Ramos (cell line): ENCODE measurements around the gene NKAIN2.
"Not testable (repeated sequence)": the region's sequence is repeated elsewhere in the genome, so short reads cannot be mapped to it uniquely, and the experiment has no call there.

Source experiments
- in situ Hi-C: fragments of 300-500 bp; cut with MboI; formaldehyde crosslinking; loops from one replicate; pipeline ENCODE4 v1.14.3; 2022; ENCODE audit warnings: low sequenced_read_pairs; ENCODE audit not compliant: unreplicated experiment

Gene NKAIN2

DNA sequence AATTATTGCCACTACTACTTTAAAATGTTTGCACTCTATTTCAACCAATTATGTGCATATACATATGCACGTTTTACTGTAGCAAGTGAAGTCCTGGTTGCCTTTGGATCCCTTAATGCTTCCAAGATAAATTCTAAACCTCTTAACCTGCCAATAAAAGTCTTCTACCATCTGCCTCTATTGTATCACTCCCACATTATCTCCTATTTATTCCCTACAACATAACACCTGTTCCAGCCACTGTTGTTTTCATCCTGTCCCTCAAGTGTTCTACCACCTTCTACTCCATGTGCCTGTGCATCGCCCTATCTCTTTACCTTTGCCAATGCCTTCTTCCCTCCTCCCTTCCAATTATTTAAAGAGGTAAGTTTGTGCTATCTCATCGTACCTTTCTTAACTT, 659.6 kb downstream of the NKAIN2 start:
- in situ Hi-C loops = no loop called here

DNA sequence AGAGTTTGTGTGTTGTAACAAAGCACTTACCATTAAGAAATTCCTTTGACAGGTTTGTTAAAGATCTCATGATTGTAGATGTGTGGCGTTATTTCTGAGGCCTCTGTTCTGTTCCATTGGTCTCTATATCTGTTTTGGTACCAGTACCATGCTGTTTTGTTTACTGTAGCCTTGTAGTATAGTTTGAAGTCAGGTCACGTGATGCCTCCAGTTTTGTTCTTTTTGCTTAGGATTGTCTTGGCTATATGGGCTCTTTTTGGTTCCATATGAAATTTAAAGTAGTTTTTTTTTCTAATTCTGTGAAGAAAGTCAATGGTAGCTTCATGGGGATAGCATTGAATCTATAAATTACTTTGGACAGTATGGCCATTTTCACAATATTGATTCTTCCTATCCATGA, 660.9 kb downstream of the NKAIN2 start:
- in situ Hi-C loops = not testable (repeated sequence)

DNA sequence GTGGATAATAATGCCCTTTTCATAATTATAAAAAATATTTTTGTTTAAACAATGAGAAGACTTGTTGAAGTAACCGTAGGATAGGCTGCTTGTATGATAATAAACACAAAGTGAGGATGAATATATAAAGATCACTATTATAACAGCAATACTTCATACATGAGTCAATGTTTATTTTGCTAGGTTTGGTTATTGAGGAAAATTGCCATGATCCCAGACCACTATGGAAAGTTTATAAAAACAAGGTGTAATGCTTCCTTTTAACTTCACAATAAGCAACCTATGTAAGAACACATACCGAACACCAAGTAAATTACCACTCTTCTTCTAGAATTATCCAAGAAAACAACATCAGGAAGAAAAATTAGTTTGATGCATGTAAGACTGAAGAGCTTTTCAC, 663.3 kb downstream of the NKAIN2 start:
- in situ Hi-C loops = no loop called here

DNA sequence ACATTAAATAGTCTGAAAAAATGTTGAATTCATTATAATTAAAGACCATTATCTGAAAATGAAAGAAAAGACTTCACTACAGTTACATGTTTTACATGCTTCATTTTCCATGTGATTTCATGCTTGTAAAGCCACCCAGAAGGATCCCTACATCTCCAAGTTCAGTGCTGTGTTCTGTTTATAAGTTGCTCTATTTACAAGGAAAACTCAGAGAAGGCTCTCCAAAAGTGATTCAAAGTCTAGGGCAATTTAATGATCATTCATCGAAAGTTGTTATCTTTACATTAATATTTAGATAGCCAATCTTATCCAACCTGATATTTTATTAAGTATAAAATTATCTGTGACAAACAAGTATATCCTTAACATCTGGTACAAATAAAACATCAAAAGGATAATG, 663.7 kb downstream of the NKAIN2 start:
- in situ Hi-C loops = no loop called here

DNA sequence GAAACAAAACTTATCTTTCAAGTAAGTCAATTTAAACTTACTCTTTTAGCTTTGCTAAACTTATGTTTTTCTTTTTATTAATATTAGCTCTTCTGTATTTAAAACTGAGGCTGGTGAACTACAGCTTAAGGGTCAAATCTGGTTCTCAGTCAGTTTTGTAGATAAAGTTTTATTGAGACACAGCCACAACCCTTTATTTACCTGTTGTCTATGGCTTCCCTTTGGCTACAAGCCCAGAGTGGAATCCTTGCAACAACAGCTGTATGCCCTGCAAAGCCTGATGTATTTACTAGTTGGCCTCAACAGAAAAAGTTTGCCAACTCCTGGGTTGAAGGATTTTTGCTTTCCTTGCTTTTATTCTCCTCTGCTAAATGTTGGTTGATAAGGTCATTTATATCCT, 667.1 kb downstream of the NKAIN2 start:
- in situ Hi-C loops = no loop called here

DNA sequence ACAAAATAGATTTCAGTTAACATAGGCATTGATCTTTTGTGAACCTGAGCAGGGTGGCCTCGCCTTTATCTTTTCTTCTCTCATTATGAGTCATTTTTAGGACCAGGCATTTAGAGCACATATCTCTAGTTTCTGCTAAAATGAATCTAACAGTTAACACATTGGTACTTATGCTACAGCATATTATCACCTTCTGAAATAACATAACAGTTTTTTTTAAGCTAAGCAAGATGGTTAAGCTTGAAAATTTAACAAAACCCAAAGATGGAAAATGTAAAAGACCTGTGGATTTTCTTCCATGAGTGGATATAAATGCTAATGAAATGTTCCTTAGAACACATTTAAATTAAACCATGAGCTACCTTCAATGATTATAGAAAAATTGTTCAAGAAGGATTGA, 671.5 kb downstream of the NKAIN2 start:
- in situ Hi-C loops = no loop called here

DNA sequence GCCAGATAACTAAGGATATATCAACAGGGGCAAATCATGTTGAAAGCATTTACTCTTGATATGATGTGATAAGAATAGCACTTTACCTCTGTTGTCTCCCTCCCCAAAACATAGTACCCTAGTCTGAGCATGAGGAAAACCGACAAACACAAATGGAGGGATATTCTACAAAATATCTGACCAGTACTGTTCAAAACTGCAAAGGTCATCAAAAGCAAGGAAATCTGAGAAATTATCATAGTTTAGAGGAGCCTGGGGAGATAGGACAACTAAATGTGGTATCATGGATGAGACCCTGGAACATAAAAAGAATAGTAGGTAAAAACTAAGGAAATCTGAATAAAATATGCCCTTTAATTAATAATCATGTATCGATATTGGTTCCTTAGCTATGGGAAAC, 675.2 kb downstream of the NKAIN2 start:
- in situ Hi-C loops = no loop called here

DNA sequence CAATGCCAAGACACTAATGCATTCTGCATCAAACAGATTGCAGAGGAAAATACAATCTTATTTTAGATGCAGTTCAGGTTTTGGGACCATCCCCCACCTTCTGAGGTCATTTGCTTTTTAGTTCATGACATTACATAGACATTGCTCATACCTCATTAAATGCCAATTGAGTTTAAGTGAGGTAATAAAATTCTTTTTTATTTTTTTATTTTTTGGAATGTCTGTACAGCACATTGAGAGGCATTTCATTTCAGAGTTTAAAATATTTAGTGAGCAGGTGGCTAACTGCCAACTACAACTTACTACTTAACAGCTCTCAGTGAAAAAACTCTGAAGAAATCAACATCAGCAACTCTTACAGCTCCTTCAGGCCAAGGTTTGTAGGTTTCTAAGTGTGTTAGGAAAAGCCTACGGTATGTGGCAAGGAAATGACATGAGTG, 676.3 kb downstream of the NKAIN2 start:
- in situ Hi-C loops = no loop called here

DNA sequence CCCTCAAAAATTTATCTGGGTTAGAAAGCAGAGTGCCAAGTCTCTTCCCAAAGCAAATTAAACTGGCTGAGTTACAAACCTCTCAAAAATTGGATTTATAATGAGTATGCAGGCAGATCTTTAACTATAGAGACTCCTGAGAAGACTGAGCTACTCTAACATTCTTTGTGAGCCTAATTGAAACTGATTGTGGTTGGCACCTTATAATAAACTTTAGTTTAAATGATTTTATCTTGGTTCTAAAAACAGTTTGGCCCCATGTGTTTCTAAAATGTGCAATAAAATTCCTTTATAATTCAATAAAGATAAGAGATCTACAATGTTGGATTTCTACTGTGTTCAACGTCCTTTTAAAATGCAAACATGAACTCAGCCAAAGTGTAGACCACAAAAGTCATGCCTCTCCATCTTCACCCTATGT, 678.4 kb downstream of the NKAIN2 start:
- in situ Hi-C loops = no loop called here

DNA sequence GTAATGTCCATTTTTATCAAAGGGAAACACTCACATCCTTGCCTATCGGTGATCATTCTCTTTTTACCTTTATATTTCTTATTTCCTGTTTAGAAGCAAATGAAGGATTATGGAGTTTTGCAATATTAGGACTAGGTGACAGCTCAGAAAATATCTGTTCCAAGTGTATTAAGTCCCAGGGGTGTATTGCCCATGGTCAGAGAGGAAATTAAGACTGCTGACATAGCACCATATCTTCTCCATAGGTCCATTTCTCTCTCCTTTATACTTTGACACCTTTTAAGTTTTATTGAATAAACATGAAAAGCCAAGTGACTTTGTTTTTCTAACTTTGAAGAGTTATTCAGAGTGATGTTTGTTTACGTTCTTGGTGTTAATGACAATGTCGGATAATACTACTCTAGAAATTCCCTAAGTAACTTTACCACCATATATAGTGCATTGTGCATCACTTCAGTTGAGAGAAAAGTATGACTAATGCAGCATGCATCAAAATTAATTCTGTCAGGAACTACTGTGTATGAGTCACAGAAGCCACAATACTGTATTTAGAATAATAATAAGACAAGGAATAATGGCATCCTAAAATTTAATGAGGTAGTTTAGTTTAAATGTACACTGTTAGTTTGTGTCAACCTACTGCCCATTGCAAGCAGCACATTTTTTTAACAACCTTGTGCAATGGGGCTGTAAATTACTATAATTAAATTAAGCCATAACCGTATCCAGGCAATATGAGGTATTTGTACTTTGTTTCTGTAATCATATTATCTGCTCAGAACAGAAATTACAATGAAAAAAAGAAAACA, 684.2 kb downstream of the NKAIN2 start:
- in situ Hi-C loops = no loop called here

DNA sequence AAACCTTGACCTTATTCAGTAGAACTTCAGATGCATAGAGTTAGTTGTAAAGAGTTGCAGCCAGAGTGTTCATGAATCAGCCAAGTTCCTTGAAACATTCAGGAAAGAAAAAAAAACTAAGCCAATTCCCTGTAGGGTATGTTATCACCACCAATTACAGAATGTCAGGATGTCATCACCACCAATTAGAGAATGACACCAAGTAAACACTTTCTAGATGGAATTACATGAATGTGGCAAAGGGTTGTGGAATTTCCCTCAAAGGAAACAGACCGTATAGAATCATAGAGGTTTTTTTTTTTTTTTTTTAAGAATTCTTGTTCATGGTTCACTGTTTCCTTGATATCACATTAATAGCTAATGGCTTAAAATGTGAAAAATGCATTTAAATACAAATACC, 686.5 kb downstream of the NKAIN2 start:
- in situ Hi-C loops = no loop called here

DNA sequence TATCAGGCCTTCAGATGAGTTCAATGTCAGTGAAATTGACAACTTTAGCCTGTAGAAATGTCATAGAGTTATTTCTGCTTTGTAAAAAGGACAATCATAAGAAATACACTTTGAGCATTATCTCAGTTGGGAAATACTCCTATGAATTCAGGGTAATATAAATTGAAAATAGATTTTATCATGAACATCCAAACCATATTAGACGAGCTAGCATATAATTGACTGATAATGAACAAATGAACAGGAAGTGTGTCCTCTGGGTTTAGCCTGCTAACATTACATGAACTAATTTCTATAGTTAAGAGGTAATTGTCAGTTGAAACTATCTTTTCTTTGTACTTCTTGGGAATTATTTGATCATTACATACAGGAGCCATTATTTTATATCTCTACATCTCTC, 689.6 kb downstream of the NKAIN2 start:
- in situ Hi-C loops = no loop called here

DNA sequence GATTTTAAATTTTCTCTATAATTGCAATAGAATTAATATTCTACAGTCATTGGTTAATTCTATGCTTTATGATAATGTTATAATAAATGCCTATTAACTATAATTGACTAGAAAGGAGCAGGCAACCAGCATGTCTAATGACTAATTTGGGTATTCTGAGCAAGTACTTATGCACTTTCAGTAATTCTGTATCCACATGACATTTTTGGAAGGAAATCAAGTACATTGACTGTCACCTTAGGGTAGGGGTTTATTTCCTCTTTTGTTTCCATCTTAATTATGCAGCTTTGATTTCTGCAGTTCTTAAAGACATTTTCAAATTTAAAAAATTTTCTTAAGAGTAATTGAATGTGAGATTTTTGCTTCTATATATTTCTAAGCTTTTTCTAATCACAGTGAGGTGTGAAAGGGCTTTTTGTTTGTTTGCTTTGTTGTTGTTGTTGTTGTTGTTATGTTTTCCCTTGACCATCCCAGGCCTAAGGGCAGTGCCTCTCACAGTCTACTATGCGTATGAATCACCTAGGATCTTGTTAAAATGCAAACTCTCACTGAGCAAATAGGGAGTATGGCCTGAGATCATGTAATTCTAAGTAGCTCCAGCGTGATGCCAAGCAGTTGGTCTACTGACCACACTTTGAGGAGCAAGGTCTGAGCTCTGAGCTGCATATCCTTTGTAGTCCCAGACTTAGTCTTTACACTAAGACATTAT, 691.4 kb downstream of the NKAIN2 start:
- in situ Hi-C loops = no loop called here

DNA sequence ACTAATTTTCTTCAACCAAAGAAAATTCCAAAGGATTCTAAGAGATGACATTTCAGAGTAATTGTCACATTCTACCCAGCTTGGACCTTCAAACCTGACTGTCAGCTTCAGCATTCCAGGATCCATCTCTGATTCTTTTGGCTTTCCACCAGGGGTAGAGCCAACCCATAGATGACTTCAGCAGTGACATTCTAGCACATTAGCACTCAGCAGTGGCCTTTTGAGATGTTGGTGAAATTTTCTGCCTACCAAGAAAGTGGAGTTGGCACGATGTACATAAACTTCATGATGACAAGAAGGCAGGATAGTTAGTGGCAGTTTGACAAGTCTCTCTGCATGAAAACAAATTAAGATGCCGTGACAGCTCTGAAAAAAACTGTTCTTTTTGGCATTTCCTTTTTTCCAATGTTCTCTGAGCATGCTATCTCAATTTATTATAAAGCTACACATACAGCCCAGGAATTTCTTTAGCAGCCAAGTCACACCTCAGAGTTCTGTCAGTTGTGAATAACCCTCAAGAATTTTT, 692.1 kb downstream of the NKAIN2 start:
- in situ Hi-C loops = no loop called here

DNA sequence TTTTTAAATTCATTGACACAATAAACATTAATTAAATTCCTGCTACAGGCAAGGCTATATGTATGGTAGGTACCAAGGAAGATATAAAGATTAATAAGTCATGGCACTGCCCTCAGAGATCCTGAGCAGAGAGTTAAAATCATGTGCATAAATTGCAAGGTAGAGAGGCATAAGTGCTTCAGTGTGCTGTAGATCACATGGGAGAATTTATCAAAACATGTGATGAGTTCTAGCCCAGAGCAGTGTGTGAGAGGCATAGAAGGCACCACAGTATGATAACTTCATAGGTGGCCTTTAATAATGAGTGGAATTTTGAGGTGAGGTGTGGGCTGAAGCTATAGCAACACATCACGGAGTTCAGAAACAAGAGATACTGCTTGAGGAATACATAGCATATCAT, 692.7 kb downstream of the NKAIN2 start:
- in situ Hi-C loops = no loop called here

DNA sequence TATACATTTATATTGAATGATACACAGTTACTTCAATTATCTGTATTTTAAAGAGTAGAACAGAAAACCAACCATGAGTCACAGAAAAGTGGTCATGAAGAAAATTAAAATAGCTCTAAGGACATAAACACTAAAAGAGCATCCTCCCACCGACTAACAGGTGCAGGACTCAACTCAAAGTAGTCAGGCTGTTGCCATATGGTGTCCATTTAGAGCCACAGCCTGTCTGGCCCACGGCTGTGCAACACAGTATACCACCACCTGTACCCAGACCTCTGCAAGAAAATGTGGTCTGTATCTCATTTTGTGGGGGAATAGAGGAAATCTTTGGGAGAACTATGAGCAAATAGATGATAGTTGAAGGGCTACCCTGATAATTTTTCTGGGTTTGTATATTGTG, 708.8 kb downstream of the NKAIN2 start:
- in situ Hi-C loops = no loop called here

DNA sequence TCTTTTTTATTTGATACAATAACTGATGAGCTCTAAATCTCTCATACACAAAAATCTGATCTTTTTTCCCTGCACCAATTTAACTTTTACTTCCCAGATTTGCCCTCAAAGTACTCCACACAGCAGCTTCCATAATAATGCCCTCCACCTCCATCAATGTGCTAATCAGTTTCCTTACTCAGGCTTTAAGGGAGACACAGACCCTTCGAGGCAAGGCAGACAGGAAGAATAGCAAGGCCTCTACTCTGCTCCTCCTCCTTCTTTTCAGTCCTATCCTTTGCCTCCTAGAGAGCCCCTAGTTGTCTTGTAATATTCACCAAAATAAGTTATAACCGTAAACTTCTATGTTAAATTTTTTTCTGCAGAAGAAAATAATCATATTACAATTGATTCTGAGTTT, 713.7 kb downstream of the NKAIN2 start:
- in situ Hi-C loops = no loop called here

DNA sequence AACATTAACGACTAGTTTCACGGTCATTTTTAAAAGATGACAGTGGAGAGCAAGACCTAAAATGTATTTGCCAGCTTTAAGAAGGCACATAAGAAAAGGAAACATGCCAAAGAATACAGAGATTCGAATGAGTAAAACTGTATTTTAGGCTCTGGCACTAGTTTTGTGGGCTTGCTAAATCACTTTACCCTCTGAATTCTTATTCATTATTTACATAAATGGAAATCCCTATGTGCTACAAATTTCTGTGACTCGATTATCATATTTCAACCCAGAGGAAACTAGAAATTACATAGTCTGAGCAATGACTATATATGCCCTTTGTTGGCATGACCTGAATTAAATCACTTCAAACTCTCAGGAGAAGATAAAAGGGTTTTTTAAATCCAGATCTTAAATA, 716.8 kb downstream of the NKAIN2 start:
- in situ Hi-C loops = no loop called here

DNA sequence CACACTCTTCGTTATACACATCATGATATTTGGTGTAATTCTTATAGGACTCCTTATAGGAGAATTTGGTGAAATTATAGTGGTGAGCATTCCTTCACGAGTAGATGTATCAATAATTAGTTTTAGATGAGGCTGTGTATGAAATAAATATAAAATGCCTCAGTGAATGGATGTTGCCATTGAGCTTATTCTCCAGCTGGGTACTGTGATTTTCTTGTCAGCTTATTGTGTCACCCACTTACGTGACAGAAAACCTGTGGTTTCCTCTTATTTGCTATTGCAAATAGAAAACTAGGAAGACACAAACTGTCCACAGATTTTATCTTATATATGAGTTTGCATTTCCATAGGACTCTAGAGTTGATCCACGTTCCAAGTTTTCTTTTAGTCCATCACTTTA, 718.7 kb downstream of the NKAIN2 start:
- in situ Hi-C loops = no loop called here

DNA sequence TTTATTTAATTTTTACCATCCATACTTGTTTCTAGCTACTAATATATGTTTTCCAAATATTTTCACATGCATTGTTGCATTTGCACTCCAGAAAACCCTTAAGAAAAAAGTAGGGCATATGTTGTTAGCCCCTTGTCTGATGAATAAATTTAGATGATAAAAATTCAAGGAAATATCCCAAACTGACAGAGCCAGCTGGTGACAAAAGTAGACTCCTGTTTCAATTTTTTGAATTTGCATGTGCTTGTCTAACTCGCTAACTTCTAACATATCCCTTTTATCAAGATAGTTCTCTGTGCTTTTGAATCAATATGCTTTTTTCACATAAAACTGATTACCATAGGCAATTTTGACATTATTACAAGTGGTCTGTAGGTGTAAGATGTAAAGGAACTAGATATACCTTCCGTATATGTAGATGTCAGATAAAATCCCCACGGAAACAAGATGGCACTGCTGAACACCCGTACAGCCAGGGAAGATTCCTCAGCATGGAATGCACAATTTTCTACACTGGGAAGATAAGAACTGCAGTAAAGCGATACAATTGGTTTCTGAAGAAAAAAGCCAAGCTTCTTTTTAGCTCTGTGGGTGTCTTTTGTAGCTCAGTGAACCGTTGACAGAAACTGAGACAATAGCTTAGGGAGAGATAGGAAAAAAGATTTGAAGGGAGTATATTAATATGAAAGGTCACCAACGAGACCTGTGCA, 721.0 kb downstream of the NKAIN2 start:
- in situ Hi-C loops = no loop called here

DNA sequence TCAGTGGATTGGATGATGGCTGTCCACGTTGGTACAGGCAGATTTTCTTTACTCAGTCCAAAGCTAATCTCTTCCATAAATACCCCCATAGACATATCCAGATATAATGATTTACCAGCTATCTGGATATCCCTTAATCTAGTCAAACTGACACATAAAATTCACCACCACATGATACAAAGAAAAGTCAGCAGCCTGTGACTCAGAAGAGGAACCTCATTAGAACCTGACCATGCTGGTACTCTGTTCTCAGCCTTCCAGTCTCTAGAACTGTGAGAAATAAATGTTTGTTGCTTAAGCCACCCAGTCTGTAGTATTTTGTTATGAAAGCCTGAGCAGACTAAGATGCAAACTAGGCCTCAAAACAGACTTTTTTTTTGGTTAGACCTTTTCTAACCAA, 727.3 kb downstream of the NKAIN2 start:
- in situ Hi-C loops = no loop called here
